ENCODE results near the gene AEBP2. TPM values are rescaled to one million over a fixed set of nuclear protein-coding genes. Genes with fewer than 3 reads are reported as not detected.

The AEBP2 gene
- total RNA-seq, 4 donors from 2014 or later: 9.2 to 22.2 (median 13.2) TPM

- H3K36me3 ChIP-seq: no peaks in the 10 kb centered on the region
- intact Hi-C loops (cut with DNase I; ENCODE audit: low total_unique reads): no loop called here
- H3K9me3 ChIP-seq: no peaks in the 10 kb centered on the region
- in situ Hi-C loops (cut with MboI; ENCODE audit: low sequenced_read_pairs in 4 of 4): no loop called here
- no peak for ATAC-seq
- no peak overlapping the region for H3K4me3 ChIP-seq
- no peak overlapping the region for H3K27ac ChIP-seq
- no peaks in the 10 kb centered on the region for H3K4me1 ChIP-seq
- no peaks in the 10 kb centered on the region for H3K27me3 ChIP-seq
- no peak for DNase-seq
- TF ChIP-seq POLR2A (IDR thresholded peaks at IDR 0.05) (no peak), CTCF (IDR thresholded peaks at IDR 0.05 in 4 of 5, conservative IDR thresholded peaks at IDR 0.05 in 1 of 5) (no peak)
These were observed 113.9 kb downstream of the AEBP2 start for GRCh38 chr12:19553175-19553574.

GRCh38 chr12:19561411-19561961 is 122.2 kb downstream of the AEBP2 start:
- DNase-seq (no peak), ATAC-seq (no peak)
- no peak overlapping the region for H3K27ac ChIP-seq
- in situ Hi-C loops (cut with MboI; ENCODE audit: low sequenced_read_pairs in 4 of 4): no loop called here
- no peaks in the 10 kb centered on the region for H3K4me1 ChIP-seq
- intact Hi-C loops (cut with DNase I; ENCODE audit: low total_unique reads): no loop called here
- no peaks in the 10 kb centered on the region for H3K36me3 ChIP-seq
- no peaks in the 10 kb centered on the region for H3K27me3 ChIP-seq
- no peaks in the 10 kb centered on the region for H3K9me3 ChIP-seq
- no peak for TF ChIP-seq POLR2A (IDR thresholded peaks at IDR 0.05)
- TF ChIP-seq CTCF (IDR thresholded peaks at IDR 0.05 in 4 of 5, conservative IDR thresholded peaks at IDR 0.05 in 1 of 5): no peak
- no peak overlapping the region for H3K4me3 ChIP-seq

Data from gastrocnemius medialis (tissue), 4 donors.